Thoracic aorta (tissue), 2 donors: Measurements from ENCODE around the gene GABBR2. TPM values are rescaled to one million over a fixed set of nuclear protein-coding genes. Genes with fewer than 3 reads are reported as not detected.

Experiments
- ATAC-seq: fragments of 150-250 bp; one replicate; pipeline ENCODE4 v1.8.0; 2017; ENCODE audit warnings: low read depth; ENCODE audit not compliant: insufficient number of reproducible peaks, low FRiP score
- DNase-seq: peaks from one replicate; pipeline ENCODE4 v3.0.0-alpha.2; 2020; ENCODE audit warnings: low spot score
- H3K27ac ChIP-seq, 2 donors: fragments of 200-600 bp; sonication (generic); 1 replicate in 1 of 2; 2 replicates in 1 of 2; pipeline ENCODE4 v1.5.1; 2016; ENCODE audit warnings: mild to moderate bottlenecking in 2 of 2, moderate library complexity in 2 of 2
- H3K27me3 ChIP-seq: fragments of 200-600 bp; sonication (generic); replicated peaks from 2 replicates; pipeline ENCODE4 v1.6.0; 2016; ENCODE audit warnings: mild to moderate bottlenecking; ENCODE audit not compliant: insufficient read depth
- H3K36me3 ChIP-seq: fragments of 200-600 bp; sonication (generic); one replicate; pipeline ENCODE4 v1.5.1; 2016
- H3K4me1 ChIP-seq, 2 donors: fragments of 200-600 bp; sonication (generic); 1 replicate in 1 of 2; 2 replicates in 1 of 2; pipeline versions ENCODE4 v1.5.1 to v1.6.0; 2016; ENCODE audit warnings: low read depth in 2 of 2, mild to moderate bottlenecking in 1 of 2; ENCODE audit not compliant: control insufficient read depth in 1 of 2
- H3K4me3 ChIP-seq: fragments of 200-600 bp; sonication (generic); 2 replicates; pipeline ENCODE4 v1.5.1; 2016; ENCODE audit warnings: mild to moderate bottlenecking
- H3K9me3 ChIP-seq: fragments of 200-600 bp; sonication (generic); 2 replicates; pipeline ENCODE4 v1.5.1; 2016
- CTCF ChIP-seq: fragments of 200-600 bp; sonication (generic); IDR thresholded peaks from one replicate; pipeline ENCODE4 v1.5.1; 2019; ENCODE audit warnings: antibody characterized with exemption
- total RNA-seq, 2 donors: library from RNA; depleted of rRNA; stranded (reverse); fragments of >200 nt; gene quantifications; one replicate each; pipeline versions ENCODE4 v1.1.0 to v1.2.3, GENCODE V29; 2016

The GABBR2 gene
- total RNA-seq, 2 donors from 2014 or later: not detected

GRCh38 chr9:98318834-98319478 is 389.8 kb downstream of the GABBR2 start:
- TF ChIP-seq CTCF: no peak
- no peak for DNase-seq
- no peak overlapping the region for H3K27ac ChIP-seq

GRCh38 chr9:98318041-98318790 is 390.5 kb downstream of the GABBR2 start:
- no peak for ATAC-seq
- no peak overlapping the region for H3K4me3 ChIP-seq
- no peak overlapping the region for H3K27ac ChIP-seq
- no peaks in the 10 kb centered on the region for H3K27me3 ChIP-seq
- TF ChIP-seq CTCF: no peak
- no peaks in the 10 kb centered on the region for H3K36me3 ChIP-seq
- H3K9me3 ChIP-seq: no peaks in the 10 kb centered on the region
- DNase-seq: no peak
- H3K4me1 ChIP-seq: no peaks in the 10 kb centered on the region

More at GRCh38 chr9:98318834-98319478, 389.8 kb downstream of the GABBR2 start:
- Histone ChIP-seq H3K36me3 (no peaks in the 10 kb centered on the region), H3K4me3 (no peak overlapping the region), H3K27me3 (no peaks in the 10 kb centered on the region), H3K4me1 (no peaks in the 10 kb centered on the region), H3K9me3 (no peaks in the 10 kb centered on the region)
- no peak for ATAC-seq

GRCh38 chr9:98317134-98317857 is 391.4 kb downstream of the GABBR2 start:
- no peaks in the 10 kb centered on the region for H3K36me3 ChIP-seq
- H3K4me1 ChIP-seq: no peaks in the 10 kb centered on the region
- H3K27ac ChIP-seq: no peak overlapping the region
- TF ChIP-seq CTCF: no peak
- no peaks in the 10 kb centered on the region for H3K9me3 ChIP-seq
- H3K4me3 ChIP-seq: no peak overlapping the region
- ATAC-seq (no peak), DNase-seq (no peak)
- no peaks in the 10 kb centered on the region for H3K27me3 ChIP-seq

- Histone ChIP-seq H3K4me3 (no peak overlapping the region), H3K36me3 (no peaks in the 10 kb centered on the region), H3K9me3 (no peaks in the 10 kb centered on the region), H3K27me3 (no peaks in the 10 kb centered on the region), H3K4me1 (no peaks in the 10 kb centered on the region), H3K27ac (no peak overlapping the region)
- TF ChIP-seq CTCF: no peak
- no peak for ATAC-seq
- no peak for DNase-seq
Observed at GRCh38 chr9:98316445-98317133, 392.1 kb downstream of the GABBR2 start.
